ENCODE results near the gene RRM1. TPM values are rescaled to one million over a fixed set of nuclear protein-coding genes. Genes with fewer than 3 reads are reported as not detected.

Gene RRM1
- total and polyA plus RNA-seq, 9 of the 15 experiments (the other 6 are each of a cell fraction or from before 2014, with no cell fraction given): 113 to 270 (median 163) TPM

DNA sequence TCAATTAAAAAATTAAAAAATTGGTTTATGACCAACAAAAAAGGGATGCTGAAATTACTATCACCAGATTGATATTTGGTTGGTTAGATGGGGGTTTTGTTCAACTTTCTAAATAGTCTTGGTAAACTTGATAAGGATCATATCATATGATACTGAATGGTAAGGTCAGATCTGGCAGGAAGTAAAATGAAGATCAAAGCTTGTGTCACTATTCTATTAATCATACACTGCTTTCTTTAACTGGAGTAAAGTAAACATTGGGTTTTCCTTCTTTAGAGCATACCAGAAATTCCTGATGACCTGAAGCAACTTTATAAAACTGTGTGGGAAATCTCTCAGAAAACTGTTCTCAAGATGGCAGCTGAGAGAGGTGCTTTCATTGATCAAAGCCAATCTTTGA is 40.2 kb downstream of the RRM1 start (continued):
- TF ChIP-seq YY1 (IDR thresholded peaks at IDR 0.05; ENCODE audit: borderline replicate concordance in 1 of 3, control insufficient read depth in 1 of 3, extremely low read depth in 1 of 3, insufficient read depth in 3 of 3, insufficient read length in 1 of 3, insufficient replicate concordance in 2 of 3, low read depth in 1 of 3, low read length in 2 of 3): no peak
- no peak for TF ChIP-seq ZFX (CRISPR knock-in tag; IDR thresholded peaks at IDR 0.05)
- TF ChIP-seq, protein P1, sequence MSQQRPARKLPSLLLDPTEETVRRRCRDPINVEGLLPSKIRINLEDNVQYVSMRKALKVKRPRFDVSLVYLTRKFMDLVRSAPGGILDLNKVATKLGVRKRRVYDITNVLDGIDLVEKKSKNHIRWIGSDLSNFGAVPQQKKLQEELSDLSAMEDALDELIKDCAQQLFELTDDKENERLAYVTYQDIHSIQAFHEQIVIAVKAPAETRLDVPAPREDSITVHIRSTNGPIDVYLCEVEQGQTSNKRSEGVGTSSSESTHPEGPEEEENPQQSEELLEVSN (IDR thresholded peaks at IDR 0.05; ENCODE audit: borderline replicate concordance in 1 of 2, extremely low read depth in 1 of 2, insufficient read depth in 1 of 2, insufficient read length in 1 of 2, low read depth in 1 of 2, low read length in 1 of 2, poor library complexity in 1 of 2, severe bottlenecking in 1 of 2): no peak
- TF ChIP-seq SOX6 (IDR thresholded peaks at IDR 0.05): no peak

DNA sequence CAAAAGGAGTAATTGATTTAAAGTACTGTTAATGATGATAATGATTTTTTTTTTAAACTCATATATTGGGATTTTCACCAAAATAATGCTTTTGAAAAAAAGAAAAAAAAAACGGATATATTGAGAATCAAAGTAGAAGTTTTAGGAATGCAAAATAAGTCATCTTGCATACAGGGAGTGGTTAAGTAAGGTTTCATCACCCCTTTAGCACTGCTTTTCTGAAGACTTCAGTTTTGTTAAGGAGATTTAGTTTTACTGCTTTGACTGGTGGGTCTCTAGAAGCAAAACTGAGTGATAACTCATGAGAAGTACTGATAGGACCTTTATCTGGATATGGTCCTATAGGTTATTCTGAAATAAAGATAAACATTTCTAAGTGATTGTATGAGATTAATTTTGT is 43.9 kb downstream of the RRM1 start:
- H3K27ac ChIP-seq (ENCODE audit: extremely low read depth, low read depth, low read length): no peak overlapping the region
- DNase-seq (ENCODE audit: extremely low read depth in 1 of 4, low spot score in 3 of 4) (no peak), FAIRE-seq (no peak), ATAC-seq (no peak)
- peaks cover 18% of the 10 kb centered on the region for H3K9me3 ChIP-seq (replicated peaks; ENCODE audit: control insufficient read depth, insufficient read depth, low read depth, low read length)
- CTCF ChIA-PET (ENCODE audit: low intra/inter-chr PET ratio): no interaction called here
- no peaks in the 10 kb centered on the region for H3K9me1 ChIP-seq (ENCODE audit: control insufficient read depth, insufficient read depth, low read length)
- peaks cover 77% of the 10 kb centered on the region for H3K36me3 ChIP-seq (ENCODE audit: control insufficient read depth, insufficient read depth, low read length)
- POLR2A ChIA-PET: no interaction called here
- WGBS (ENCODE audit: insufficient coverage, low coverage, missing lambda C conversion rate): 89% methylated on average over 1 of the region's 1 CpG
- no peak for TF ChIP-seq ZNF253 (CRISPR knock-in tag; conservative IDR thresholded peaks at IDR 0.05)
- TF ChIP-seq, protein P2, sequence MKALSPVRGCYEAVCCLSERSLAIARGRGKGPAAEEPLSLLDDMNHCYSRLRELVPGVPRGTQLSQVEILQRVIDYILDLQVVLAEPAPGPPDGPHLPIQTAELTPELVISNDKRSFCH (CRISPR knock-in tag; IDR thresholded peaks at IDR 0.05): no peak
- TF ChIP-seq, protein P2 (tag; IDR thresholded peaks at IDR 0.05): no peak
- no peak for TF ChIP-seq EHMT2 (IDR thresholded peaks at IDR 0.05)
- no peak for TF ChIP-seq DACH1 (IDR thresholded peaks at IDR 0.05; ENCODE audit: partially characterized antibody)
- TF ChIP-seq KDM4B (IDR thresholded peaks at IDR 0.05; ENCODE audit: borderline replicate concordance in 2 of 2, low read depth in 1 of 2): no peak
- TF ChIP-seq, protein P3, sequence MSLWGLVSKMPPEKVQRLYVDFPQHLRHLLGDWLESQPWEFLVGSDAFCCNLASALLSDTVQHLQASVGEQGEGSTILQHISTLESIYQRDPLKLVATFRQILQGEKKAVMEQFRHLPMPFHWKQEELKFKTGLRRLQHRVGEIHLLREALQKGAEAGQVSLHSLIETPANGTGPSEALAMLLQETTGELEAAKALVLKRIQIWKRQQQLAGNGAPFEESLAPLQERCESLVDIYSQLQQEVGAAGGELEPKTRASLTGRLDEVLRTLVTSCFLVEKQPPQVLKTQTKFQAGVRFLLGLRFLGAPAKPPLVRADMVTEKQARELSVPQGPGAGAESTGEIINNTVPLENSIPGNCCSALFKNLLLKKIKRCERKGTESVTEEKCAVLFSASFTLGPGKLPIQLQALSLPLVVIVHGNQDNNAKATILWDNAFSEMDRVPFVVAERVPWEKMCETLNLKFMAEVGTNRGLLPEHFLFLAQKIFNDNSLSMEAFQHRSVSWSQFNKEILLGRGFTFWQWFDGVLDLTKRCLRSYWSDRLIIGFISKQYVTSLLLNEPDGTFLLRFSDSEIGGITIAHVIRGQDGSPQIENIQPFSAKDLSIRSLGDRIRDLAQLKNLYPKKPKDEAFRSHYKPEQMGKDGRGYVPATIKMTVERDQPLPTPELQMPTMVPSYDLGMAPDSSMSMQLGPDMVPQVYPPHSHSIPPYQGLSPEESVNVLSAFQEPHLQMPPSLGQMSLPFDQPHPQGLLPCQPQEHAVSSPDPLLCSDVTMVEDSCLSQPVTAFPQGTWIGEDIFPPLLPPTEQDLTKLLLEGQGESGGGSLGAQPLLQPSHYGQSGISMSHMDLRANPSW (CRISPR knock-in tag; IDR thresholded peaks at IDR 0.05): no peak
- TF ChIP-seq ZNF695 (CRISPR knock-in tag; IDR thresholded peaks at IDR 0.05): no peak
- TF ChIP-seq CLOCK (CRISPR knock-in tag; IDR thresholded peaks at IDR 0.05; ENCODE audit: borderline replicate concordance): no peak
- no peak for TF ChIP-seq C11orf30 (IDR thresholded peaks at IDR 0.05; ENCODE audit: low read depth)
- no peaks in the 10 kb centered on the region for H4K20me1 ChIP-seq (replicated peaks; ENCODE audit: control insufficient read depth, insufficient read depth, low read length)
- intact Hi-C loops (cut with micrococcal nuclease) (no loop called here), in situ Hi-C loops (cut with MboI) (no loop called here)
- H3K27me3 ChIP-seq (ENCODE audit: control insufficient read depth in 2 of 2, insufficient read depth in 2 of 2, low read length in 2 of 2): no peaks in the 10 kb centered on the region
- H3K79me2 ChIP-seq (ENCODE audit: control insufficient read depth, insufficient read depth, low read length): no peaks in the 10 kb centered on the region
- no peak overlapping the region for H3K9ac ChIP-seq (ENCODE audit: insufficient read depth in 1 of 2, low read depth in 2 of 2, low read length in 2 of 2)
- no peak overlapping the region for H3K4me3 ChIP-seq
- no peak overlapping the region for H2AFZ ChIP-seq (ENCODE audit: low read depth, low read length)
- no peaks in the 10 kb centered on the region for H3K4me1 ChIP-seq (replicated peaks in 1 of 2; ENCODE audit: control insufficient read depth in 2 of 2, insufficient read depth in 2 of 2, low read length in 2 of 2)
- no peak overlapping the region for H3K4me2 ChIP-seq (ENCODE audit: insufficient read depth, low read length)
- BruUV-seq (replicated peaks): no TSS peak
